GM19468 (cell line): ENCODE data around the gene YIPF5.

ENCODE experiments used
- ATAC-seq: cut with Tn5 transposase; IDR thresholded peaks from one replicate; pipeline ENCODE4 v1.9.1; 2021; ENCODE audit warnings: mild to moderate bottlenecking, moderate library complexity, moderate number of reproducible peaks; ENCODE audit not compliant: unreplicated experiment; ENCODE audit errors: extremely low read depth

YIPF5 gene

DNA sequence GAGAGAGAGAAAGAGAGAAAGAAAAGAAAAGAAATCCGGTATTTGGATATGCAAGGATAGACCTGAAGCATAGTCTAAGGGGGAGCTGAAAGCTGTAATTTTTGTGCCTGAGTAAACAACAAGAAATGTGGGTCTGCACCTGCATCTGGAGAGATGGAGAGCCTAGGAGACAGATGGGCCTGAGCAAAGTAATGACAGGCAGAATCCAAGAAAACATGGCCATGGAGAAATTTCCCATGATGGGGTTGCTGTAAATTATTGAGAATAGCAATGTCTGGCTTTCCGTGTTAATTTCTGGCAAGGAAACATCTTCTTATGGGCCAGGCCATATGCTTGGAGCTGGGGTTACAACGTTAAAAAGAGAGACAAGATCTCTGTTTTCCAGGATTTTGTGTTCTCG, 40.2 kb downstream of the YIPF5 start:
- no peak for ATAC-seq

DNA sequence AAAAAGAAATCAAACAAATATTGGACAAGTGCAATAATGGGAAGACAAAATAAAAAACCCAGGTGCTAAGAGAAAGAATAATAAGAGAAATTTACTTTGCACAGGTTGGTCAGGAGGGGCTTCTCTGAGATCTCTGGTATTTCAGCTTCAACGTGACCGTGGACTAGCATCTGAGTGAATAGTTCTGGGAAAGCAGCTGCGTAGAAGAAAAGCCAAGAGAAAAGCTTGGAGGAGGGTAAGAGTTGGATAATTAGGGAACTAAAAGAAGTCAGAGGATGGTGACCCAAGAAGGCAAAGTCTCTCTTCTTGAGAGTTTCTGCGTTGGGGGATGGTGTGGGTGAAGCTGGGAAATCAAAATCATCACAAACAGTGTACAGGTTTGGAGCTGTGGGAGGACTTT, 41.6 kb downstream of the YIPF5 start:
- no peak for ATAC-seq

DNA sequence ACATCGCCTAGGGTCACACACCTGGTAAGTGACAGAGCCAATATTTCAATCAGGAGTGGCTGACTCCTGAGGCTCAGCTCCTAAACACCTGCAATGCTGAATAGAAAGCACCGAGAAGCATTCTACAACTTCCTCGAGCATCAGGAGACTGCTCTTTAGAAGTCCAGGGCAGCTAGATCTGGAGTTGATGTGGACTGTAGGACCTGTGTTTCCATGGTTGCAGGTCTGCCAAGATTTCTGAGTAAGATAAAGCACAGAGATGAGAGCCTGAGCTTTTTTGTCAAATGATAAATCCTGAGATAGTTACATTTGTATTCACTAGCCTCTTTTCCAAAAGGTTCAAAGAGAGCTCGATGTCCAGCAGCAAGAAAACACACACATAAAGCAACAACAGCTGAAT, 43.8 kb downstream of the YIPF5 start:
- no peak for ATAC-seq

DNA sequence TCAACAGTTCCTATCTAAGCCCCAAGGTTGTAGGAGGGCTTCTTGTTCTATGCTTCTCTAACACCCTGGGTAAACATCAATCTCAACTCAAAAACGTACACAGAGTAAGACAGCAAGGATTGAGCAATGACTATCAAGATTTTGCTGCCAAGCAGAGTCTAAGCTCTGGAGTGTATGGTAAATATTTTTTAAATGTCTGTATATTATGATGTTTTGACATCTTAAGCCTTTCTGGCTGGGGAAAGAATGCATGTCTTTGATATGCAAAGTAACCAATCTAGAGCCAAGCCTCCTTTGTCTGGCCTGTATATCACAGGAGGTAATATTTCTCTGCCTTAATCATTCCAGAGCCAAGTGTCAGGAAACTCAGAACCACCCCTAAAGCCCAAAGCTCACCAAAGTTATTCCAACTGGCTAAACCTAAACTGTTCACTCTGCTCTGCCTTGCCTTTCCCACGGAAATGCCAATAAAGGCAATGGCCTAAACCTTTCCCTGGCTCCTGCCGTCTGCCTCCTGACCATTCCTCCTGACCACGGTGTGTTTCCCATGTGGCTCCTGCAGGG, 45.2 kb downstream of the YIPF5 start:
- no peak for ATAC-seq

DNA sequence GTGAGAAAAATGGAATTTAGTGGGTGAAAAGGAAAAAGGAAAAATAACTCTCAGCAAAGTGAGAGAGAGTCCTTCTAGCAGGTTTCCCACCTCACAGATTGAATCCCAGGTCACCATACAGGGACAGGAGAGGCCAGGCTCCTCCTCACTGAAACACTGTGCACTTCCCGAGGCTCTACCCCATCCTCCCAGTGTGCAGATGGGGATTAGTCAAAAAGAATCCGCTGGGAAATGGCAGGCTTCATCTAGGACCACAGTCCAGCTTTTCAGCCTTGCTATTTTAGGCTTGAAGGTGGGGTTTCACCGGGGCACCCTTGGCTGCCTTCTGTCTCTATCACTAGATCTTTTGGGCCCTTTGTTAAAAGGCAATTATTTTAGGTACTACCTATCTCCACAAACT, 47.8 kb downstream of the YIPF5 start:
- ATAC-seq: no peak

DNA sequence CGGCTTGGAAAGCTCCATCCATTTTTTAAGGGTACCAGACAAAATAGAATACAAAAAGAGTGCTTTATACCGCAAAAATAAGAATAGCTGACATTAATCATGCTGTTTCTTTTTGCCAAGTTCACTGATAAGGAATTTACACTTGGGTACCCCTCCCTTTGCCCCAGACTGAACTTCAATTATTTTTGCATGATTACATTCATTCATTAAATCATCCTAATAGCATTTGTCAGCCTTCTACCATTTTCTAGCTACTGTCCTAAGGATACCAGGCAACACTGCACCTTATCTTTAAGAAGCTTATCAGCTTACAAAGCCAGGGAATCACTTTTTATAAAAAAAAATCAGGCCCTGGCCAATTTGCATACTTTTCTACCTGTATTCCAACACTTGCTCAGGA, 48.4 kb downstream of the YIPF5 start:
- ATAC-seq: no peak

DNA sequence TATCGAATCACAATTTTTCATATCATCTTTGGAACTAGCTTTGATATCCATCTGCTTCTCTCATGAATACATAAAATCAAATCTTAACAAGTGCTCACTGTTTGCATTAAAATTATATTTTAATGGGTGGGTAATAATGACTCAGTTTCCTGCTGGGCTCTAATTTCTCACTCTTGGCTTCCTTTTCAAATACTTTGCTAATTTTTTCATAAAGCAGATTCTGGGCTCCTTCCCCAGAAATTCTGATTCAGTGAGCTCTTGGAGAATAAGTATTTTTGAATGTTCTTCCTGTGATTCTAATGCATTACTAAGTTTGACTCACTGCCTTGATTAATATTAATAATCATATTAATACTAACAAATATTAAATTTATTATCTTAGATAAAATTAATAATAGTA, 48.9 kb downstream of the YIPF5 start:
- no peak for ATAC-seq

DNA sequence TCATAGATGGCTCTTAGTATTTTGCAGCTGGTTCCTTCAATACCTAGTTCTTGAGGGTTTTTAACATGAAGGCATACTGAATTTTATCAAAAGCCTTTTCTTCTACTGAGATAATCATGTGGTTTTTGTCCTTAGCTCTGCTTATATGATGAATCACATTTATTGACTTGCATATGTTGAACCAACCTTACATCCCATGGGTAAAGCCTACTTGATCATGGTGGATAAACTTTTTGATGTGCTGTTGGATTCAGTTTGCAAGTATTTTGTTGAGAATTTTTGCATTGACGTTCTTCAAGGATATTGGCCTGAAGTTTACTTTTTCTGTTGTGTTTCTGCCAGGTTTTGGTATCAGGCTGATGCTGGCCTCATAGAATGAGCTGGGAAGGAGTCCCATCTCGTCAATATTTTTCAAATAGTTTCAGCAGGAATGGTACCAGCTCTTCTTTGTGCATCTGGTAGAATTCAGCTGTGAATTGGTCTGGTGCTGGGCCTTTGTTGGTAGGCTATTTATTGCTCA, 49.7 kb downstream of the YIPF5 start:
- ATAC-seq: no peak

DNA sequence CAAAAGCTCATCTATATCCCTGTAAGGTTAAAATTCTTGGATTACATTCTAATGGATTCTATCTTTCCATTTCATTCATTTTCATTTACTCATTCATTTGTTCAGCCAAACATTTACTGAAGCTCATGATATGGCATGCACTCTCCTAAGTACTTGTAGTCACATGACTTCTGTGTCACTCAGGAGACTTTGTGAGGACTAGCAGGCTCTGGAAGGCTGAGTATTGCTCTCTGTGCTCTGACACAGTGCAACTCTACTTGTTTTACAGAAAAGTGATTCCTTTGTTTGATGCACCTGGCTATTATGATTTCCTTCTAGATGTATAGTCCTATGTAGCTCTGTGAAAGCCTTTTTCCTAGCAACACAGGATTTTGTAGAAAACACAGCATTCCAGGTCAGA, 53.0 kb downstream of the YIPF5 start:
- ATAC-seq: no peak

DNA sequence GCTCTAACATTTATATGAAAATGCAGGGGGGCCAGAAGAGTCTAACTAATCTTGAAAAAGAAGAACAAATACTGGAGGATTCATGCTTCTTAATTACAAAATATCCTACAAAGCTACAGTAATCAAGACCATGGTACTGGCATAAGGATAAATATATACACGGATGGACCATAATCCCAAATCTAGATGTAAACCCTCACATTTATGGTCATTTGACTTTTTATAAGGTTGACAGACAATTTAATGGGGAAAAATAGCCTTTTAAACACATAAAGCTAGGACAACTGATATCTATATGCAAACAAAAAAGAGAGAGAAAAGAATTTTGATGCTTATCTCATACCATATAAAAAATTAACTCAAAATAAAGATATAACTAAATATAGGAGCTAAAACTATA, 55.9 kb downstream of the YIPF5 start:
- no peak for ATAC-seq
